ENCODE results near the gene TIAM1. TPM values are rescaled to one million over a fixed set of nuclear protein-coding genes. Genes with fewer than 3 reads are reported as not detected.

Gene TIAM1
- total RNA-seq, 4 donors from 2014 or later, result 0.66 to 3.5 (median 1.0) TPM

- no peak overlapping the region for H3K27ac ChIP-seq
These were observed 184.3 kb downstream of the TIAM1 start for GRCh38 chr21:31159808-31160207.

GRCh38 chr21:31158789-31159581 lies 185.1 kb downstream of the TIAM1 start:
- in situ Hi-C loops (cut with MboI; ENCODE audit: low sequenced_read_pairs in 4 of 4) (no loop called here), intact Hi-C loops (cut with DNase I; ENCODE audit: low total_unique reads) (no loop called here)
- Histone ChIP-seq H3K27me3 (peaks cover 0 to 3% (median 0%) of the 10 kb centered on the region in 3 donors), H3K27ac (no peak overlapping the region), H3K36me3 (no peaks in the 10 kb centered on the region), H3K9me3 (peaks cover 0 to 4% (median 0%) of the 10 kb centered on the region in 3 donors), H3K4me1 (no peaks in the 10 kb centered on the region), H3K4me3 (no peak overlapping the region)
- ATAC-seq, result no peak
- no peak for DNase-seq
- TF ChIP-seq CTCF (IDR thresholded peaks at IDR 0.05 in 4 of 5, conservative IDR thresholded peaks at IDR 0.05 in 1 of 5), result no peak
- TF ChIP-seq POLR2A (IDR thresholded peaks at IDR 0.05), result no peak

More at GRCh38 chr21:31159808-31160207, 184.3 kb downstream of the TIAM1 start:
- Histone ChIP-seq H3K36me3 (no peaks in the 10 kb centered on the region), H3K4me1 (no peaks in the 10 kb centered on the region), H3K9me3 (peaks cover 0 to 4% (median 0%) of the 10 kb centered on the region in 3 donors), H3K4me3 (no peak overlapping the region), H3K27me3 (peaks cover 0 to 3% (median 0%) of the 10 kb centered on the region in 3 donors)
- in situ Hi-C loops (cut with MboI; ENCODE audit: low sequenced_read_pairs in 4 of 4) (no loop called here), intact Hi-C loops (cut with DNase I; ENCODE audit: low total_unique reads) (no loop called here)
- TF ChIP-seq CTCF (IDR thresholded peaks at IDR 0.05 in 4 of 5, conservative IDR thresholded peaks at IDR 0.05 in 1 of 5) (no peak), POLR2A (IDR thresholded peaks at IDR 0.05) (no peak)
- no peak for ATAC-seq
- no peak for DNase-seq

GRCh38 chr21:31157756-31158155 lies 186.3 kb downstream of the TIAM1 start:
- TF ChIP-seq POLR2A (IDR thresholded peaks at IDR 0.05) (no peak), CTCF (IDR thresholded peaks at IDR 0.05 in 4 of 5, conservative IDR thresholded peaks at IDR 0.05 in 1 of 5) (no peak)
- DNase-seq, result no peak
- no peak overlapping the region for H3K4me3 ChIP-seq
- no peak overlapping the region for H3K27ac ChIP-seq
- in situ Hi-C loops (cut with MboI; ENCODE audit: low sequenced_read_pairs in 4 of 4) (no loop called here), intact Hi-C loops (cut with DNase I; ENCODE audit: low total_unique reads) (no loop called here)
- H3K36me3 ChIP-seq, result no peaks in the 10 kb centered on the region
- ATAC-seq, result no peak
- no peaks in the 10 kb centered on the region for H3K4me1 ChIP-seq
- H3K27me3 ChIP-seq, result peaks cover 0 to 3% (median 0%) of the 10 kb centered on the region in 3 donors
- H3K9me3 ChIP-seq, result peaks cover 0 to 4% (median 0%) of the 10 kb centered on the region in 3 donors

GRCh38 chr21:31156662-31157061 lies 187.4 kb downstream of the TIAM1 start:
- DNase-seq, result no peak
- Histone ChIP-seq H3K36me3 (no peaks in the 10 kb centered on the region), H3K4me3 (no peak overlapping the region), H3K4me1 (no peaks in the 10 kb centered on the region), H3K27me3 (peaks cover 0 to 3% (median 0%) of the 10 kb centered on the region in 3 donors), H3K27ac (no peak overlapping the region), H3K9me3 (peaks cover 0 to 4% (median 0%) of the 10 kb centered on the region in 3 donors)
- ATAC-seq, result no peak
- in situ Hi-C loops (cut with MboI; ENCODE audit: low sequenced_read_pairs in 4 of 4) (no loop called here), intact Hi-C loops (cut with DNase I; ENCODE audit: low total_unique reads) (no loop called here)
- TF ChIP-seq POLR2A (IDR thresholded peaks at IDR 0.05), result no peak
- no peak for TF ChIP-seq CTCF (IDR thresholded peaks at IDR 0.05 in 4 of 5, conservative IDR thresholded peaks at IDR 0.05 in 1 of 5)

Measured in gastrocnemius medialis (tissue), 4 donors.